Fibroblast of mammary gland (primary cell): ENCODE data around the gene BCL2L15.

Experiments
- DNase-seq: peaks from one replicate; pipeline ENCODE4 v3.0.0-alpha.2; 2010; ENCODE audit warnings: low read depth
- H3K4me3 ChIP-seq: 2 replicates; pipeline ENCODE4 v1.5.1; 2011; ENCODE audit warnings: low read depth, mild to moderate bottlenecking, low read length, moderate library complexity; ENCODE audit not compliant: control insufficient read depth
- CTCF ChIP-seq: conservative IDR thresholded peaks from 2 replicates; pipeline ENCODE4 v1.5.1; 2011; ENCODE audit warnings: low read depth, low read length, inconsistent platforms; ENCODE audit not compliant: control insufficient read depth, insufficient read depth

BCL2L15 gene

GRCh38 chr1:113912594-113913311 lies 25.4 kb upstream of the BCL2L15 start:
- no peak for TF ChIP-seq CTCF
- H3K4me3 ChIP-seq = no peak overlapping the region
- peak; percentile 44 for DNase-seq

- DNase-seq = no peak
- no peak for TF ChIP-seq CTCF
- H3K4me3 ChIP-seq = peak overlapping the region; percentile 81
Measured at GRCh38 chr1:113905435-113905861, 18.1 kb upstream of the BCL2L15 start.

- H3K4me3 ChIP-seq = peak within 1 kb of the TSS; percentile 81
- peak; percentile 54 for TF ChIP-seq CTCF
- peak; percentile 100 for DNase-seq
Measured at GRCh38 chr1:113904674-113905434, 17.5 kb upstream of the BCL2L15 start, which contains the start of the genes AP4B1 and DCLRE1B. Gene AP4B1 (minus strand): TSS chr1:113904799. CDS start chr1:113904717, 82 bp downstream. Gene DCLRE1B (plus strand): TSS chr1:113905326. CDS start chr1:113905587, 261 bp downstream.

- no peak for DNase-seq
- no peak for TF ChIP-seq CTCF
- peak overlapping the region; percentile 81 for H3K4me3 ChIP-seq
Measured at GRCh38 chr1:113904293-113904673, 16.9 kb upstream of the BCL2L15 start.

- DNase-seq = no peak
- peak overlapping the region; percentile 81 for H3K4me3 ChIP-seq
- no peak for TF ChIP-seq CTCF
Measured at GRCh38 chr1:113903501-113904292, 16.3 kb upstream of the BCL2L15 start.

GRCh38 chr1:113901191-113901590 lies 13.8 kb upstream of the BCL2L15 start:
- H3K4me3 ChIP-seq = no peak overlapping the region
- TF ChIP-seq CTCF = no peak
- DNase-seq = no peak
